Glutamatergic neuron (in vitro differentiated cells): ENCODE results near the gene IRS4. TPM values are rescaled to one million over a fixed set of nuclear protein-coding genes. Genes with fewer than 3 reads are reported as not detected.

Experiments used
- DNase-seq: peaks from one replicate; pipeline ENCODE4 v3.0.0; 2022
- H3K27ac Mint-ChIP-seq: one replicate; pipeline ENCODE4 v1.8.0; 2020; ENCODE audit warnings: mild to moderate bottlenecking, mixed read lengths, inconsistent platforms; ENCODE audit not compliant: unreplicated experiment
- H3K27me3 Mint-ChIP-seq: one replicate; pipeline ENCODE4 v1.8.0; 2020; ENCODE audit warnings: mild to moderate bottlenecking, moderate library complexity, mixed read lengths, inconsistent platforms; ENCODE audit not compliant: unreplicated experiment
- H3K36me3 Mint-ChIP-seq: one replicate; pipeline ENCODE4 v1.8.0; 2020; ENCODE audit warnings: mild to moderate bottlenecking, mixed read lengths, inconsistent platforms; ENCODE audit not compliant: unreplicated experiment
- H3K4me1 Mint-ChIP-seq: one replicate; pipeline ENCODE4 v1.8.0; 2020; ENCODE audit warnings: mild to moderate bottlenecking, low read depth, mixed read lengths, inconsistent platforms; ENCODE audit not compliant: unreplicated experiment
- H3K4me3 Mint-ChIP-seq: one replicate; pipeline ENCODE4 v1.8.0; 2020; ENCODE audit warnings: mild to moderate bottlenecking, mixed read lengths, inconsistent platforms; ENCODE audit not compliant: unreplicated experiment
- H3K9me3 Mint-ChIP-seq: one replicate; pipeline ENCODE4 v1.8.0; 2020; ENCODE audit warnings: mild to moderate bottlenecking, moderate library complexity, mixed read lengths, inconsistent platforms; ENCODE audit not compliant: unreplicated experiment
- total RNA-seq: library from RNA; stranded (reverse); fragmentation: NEBNext Ultra II Directional; extraction: Animal tissue kit (Norgen Biotek cat#: 25700); gene quantifications from one replicate; pipeline ENCODE4 v1.2.1, GENCODE V29; 2021; ENCODE audit not compliant: unreplicated experiment
- TF ChIP-seq, protein P1 (sequence below): fragments of 200-600 bp; sonication (generic); IDR thresholded peaks from one replicate; pipeline ENCODE4 v1.5.0; 2021; ENCODE audit not compliant: partially characterized antibody, unreplicated experiment

Gene IRS4
- total RNA-seq, 1 donor from 2014 or later = not detected

DNA sequence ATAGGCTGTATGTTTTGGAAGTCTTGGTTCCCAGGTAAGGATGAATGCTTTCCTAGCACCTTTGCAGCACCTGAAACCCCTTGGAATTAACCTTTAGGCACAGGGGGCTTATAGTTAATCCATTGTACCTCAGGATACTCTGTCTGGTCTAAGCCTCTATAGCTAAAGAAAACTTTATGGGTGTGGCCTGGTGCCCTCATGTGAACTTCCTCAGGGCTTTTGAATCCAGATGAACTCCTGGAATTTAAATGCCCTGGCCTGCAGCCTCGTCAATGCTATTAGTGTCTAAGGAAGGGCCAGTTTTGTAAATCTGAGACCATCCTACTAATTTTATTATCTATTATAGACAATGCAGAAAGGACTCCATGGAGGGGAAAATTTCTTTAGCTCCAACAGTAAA is 33.8 kb downstream of the IRS4 start:
- Mint-ChIP-seq H3K9me3 (no peaks in the 10 kb centered on the region), H3K27ac (no peak overlapping the region), H3K4me3 (no peak overlapping the region), H3K4me1 (no peaks in the 10 kb centered on the region), H3K27me3 (no peaks in the 10 kb centered on the region), H3K36me3 (no peaks in the 10 kb centered on the region)
- no peak for DNase-seq
- TF ChIP-seq, protein P1, sequence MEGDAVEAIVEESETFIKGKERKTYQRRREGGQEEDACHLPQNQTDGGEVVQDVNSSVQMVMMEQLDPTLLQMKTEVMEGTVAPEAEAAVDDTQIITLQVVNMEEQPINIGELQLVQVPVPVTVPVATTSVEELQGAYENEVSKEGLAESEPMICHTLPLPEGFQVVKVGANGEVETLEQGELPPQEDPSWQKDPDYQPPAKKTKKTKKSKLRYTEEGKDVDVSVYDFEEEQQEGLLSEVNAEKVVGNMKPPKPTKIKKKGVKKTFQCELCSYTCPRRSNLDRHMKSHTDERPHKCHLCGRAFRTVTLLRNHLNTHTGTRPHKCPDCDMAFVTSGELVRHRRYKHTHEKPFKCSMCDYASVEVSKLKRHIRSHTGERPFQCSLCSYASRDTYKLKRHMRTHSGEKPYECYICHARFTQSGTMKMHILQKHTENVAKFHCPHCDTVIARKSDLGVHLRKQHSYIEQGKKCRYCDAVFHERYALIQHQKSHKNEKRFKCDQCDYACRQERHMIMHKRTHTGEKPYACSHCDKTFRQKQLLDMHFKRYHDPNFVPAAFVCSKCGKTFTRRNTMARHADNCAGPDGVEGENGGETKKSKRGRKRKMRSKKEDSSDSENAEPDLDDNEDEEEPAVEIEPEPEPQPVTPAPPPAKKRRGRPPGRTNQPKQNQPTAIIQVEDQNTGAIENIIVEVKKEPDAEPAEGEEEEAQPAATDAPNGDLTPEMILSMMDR = no peak

DNA sequence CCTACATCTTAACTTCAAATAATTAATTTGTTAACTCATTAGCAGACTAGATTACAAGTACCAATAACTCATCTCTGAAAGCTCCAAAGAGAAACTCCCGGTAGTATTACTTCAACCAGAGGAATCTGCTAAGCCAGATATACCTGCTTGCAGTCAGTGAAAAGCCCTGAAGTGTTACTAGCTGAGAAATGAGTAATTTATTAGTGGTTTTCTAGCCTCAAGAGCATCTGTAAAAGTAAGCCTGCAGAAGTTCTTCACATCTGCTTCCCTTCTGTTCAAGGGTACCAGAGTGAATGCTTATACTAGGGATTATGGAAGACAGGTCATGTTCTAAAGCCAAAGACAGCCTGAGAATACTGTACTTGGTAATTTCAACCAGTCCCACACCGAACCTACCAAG is 34.7 kb downstream of the IRS4 start:
- Mint-ChIP-seq H3K4me3 (no peak overlapping the region), H3K9me3 (no peaks in the 10 kb centered on the region), H3K4me1 (no peaks in the 10 kb centered on the region), H3K27ac (no peak overlapping the region), H3K27me3 (no peaks in the 10 kb centered on the region), H3K36me3 (no peaks in the 10 kb centered on the region)
- DNase-seq = no peak
- TF ChIP-seq, protein P1 = no peak

DNA sequence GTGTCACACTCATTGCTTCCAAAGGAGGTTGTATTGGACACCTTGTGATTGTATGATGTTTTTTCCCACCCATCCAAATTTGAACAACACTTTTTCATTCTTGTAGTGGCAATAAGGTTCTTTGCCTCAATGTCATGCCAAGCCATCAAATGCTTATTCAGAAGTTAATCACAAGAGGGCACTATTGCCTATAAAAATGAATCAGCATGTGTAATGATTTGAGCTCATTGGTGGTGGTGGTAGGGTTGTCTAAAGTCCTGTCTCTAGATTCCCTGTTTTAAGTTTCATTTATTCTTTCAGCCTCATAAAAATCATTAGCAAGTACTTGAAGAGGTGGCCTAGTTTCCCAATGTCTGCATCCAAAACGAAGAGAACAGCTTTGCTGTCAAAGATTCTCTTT is 37.0 kb downstream of the IRS4 start:
- H3K9me3 Mint-ChIP-seq = no peaks in the 10 kb centered on the region
- DNase-seq = no peak
- no peaks in the 10 kb centered on the region for H3K4me1 Mint-ChIP-seq
- H3K27me3 Mint-ChIP-seq = no peaks in the 10 kb centered on the region
- TF ChIP-seq, protein P1 = peak; percentile 25
- H3K4me3 Mint-ChIP-seq = no peak overlapping the region
- H3K27ac Mint-ChIP-seq = no peak overlapping the region
- H3K36me3 Mint-ChIP-seq = no peaks in the 10 kb centered on the region

DNA sequence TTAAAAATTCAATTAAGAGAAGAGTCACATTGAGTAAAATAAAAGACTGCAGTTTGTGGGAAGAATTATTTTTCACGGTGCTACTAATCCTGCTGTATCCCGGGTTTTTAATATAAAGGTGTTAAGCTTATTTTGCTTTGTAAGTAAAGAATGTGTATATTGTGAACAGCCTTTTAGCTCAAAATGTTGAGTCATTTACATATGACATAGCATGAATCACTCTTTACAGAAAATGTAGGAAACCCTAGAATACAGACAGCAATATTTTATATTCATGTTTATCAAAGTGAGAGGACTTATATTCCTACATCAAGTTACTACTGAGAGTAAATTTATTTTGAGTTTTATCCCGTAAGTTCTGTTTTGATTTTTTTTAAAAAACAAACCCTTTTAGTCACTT is 39.7 kb downstream of the IRS4 start:
- H3K36me3 Mint-ChIP-seq = no peaks in the 10 kb centered on the region
- H3K9me3 Mint-ChIP-seq = no peaks in the 10 kb centered on the region

More for the DNA sequence above, 39.7 kb downstream of the IRS4 start:
- Mint-ChIP-seq H3K4me1 (no peaks in the 10 kb centered on the region), H3K4me3 (no peak overlapping the region), H3K27me3 (no peaks in the 10 kb centered on the region), H3K27ac (no peak overlapping the region)
- DNase-seq = no peak
- TF ChIP-seq, protein P1 = no peak
